NCI-H524 (cell line): ENCODE results near the gene ATG13.

Source experiments
- DNase-seq, 2 experiments: peaks; one replicate each; lab custom pipeline; 2025; lab: John Stamatoyannopoulos, UW

The ATG13 gene

DNA sequence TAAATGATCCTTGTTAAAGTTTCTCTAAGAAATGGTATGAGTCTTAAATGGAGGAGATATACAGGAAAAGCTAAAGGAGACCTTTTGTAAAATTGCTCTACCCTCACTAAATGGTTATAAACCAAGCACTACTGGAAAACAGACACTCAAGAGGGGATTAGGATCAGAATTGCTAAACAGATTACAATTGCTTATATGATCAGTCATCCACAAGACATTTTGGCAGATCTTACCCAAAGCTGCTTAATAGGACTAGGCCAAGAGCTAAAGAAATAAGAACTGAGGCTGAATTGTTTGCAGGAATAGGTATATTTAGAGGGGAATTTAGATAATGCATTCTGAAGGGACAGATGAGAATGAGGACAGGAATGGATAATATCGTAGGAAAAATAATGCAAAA lies 9.8 kb upstream of the ATG13 start:
- peak in 1 of 2 experiments; percentile 71 for DNase-seq

DNA sequence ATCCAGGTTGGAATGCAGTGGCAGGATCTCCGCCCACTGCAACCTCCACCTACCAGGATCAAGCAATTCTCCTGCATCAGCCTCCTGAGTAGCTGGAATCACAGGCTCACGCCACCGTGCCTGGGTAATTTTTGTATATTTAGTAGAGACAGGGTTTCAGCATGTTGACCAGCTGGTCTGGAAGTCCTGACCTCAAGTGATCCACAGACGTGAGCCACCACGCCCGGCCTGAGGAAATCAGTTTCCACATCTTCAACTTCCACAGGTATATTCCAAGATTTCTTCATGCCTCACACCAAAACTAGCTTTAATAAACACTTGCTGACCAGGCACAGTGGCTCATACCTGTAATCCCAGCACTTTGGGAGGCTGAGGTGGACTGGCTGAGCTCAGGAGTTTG lies 8.0 kb upstream of the ATG13 start:
- no peak for DNase-seq

DNA sequence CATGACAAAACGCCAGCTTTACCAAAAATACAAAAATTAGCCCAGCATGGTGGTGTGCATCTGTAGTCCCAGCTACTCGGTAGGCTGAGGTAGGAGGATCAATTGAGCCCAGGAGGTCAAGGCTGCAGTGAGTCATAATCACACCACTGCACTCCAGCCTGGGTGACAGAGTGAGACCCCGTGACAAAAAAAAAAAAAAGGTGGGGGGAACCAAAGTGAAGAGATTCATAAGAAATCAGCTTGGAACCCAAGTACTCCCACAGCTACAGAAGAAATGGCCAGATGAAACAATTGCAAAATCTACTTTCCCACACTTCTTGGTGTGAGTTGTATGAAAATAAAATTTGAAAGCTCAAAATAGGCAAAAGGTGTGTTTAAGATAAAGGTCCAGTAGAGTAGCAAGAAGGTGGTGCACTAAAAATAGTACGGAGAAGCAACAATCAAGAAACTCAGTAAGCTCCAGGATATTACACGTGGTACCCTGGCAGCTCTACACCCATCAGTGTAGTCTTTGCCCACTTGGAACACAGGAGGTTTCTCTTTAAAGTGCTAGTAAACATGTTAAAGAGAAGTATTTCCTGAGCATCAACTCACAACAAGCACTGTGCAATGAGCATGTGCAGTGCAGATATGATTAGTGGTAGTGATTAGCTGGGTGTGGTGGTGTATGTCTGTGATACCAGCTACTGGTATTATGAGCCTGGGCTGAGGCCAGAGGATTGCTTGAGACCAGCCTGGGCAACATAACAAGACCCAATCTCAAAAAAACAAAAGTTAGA lies 5.6 kb upstream of the ATG13 start:
- DNase-seq: no peak

DNA sequence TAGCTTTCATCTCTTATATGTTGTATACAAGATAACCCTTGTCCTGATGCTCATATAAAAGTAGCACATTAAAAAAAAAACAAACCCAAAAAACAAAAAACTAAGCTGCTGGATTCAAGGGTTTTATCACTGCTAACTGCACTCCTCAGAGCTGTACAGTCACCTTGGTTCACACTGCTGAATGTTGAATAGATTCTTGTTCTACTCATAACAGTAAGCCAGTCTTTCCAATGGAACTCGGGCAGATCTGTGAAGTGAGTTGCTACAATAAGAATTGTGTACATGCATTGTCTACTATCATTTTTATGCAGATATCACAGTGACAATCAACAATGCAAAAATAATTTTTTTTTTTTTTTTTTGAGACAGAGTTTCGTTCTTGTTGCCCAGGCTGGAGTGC lies 5.0 kb upstream of the ATG13 start:
- DNase-seq: no peak

DNA sequence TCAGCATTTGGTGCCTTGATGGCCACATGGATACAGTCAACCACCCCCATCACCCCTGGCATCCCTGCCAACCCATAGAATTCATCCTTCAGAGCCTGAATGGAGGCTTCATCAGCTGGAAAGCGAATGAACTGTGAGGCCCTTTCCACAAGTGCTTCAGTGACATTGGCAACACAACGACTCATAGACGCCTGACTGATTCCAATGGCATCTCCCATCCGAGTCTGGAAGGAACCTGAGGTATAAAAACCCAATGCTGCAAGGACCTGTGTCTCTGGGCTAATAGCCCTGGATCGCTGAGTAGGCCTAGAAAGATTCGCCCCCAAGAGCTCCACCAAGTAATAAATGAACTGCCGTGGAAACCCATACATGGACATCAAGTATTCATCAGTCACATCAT lies 1.6 kb upstream of the ATG13 start:
- no peak for DNase-seq

DNA sequence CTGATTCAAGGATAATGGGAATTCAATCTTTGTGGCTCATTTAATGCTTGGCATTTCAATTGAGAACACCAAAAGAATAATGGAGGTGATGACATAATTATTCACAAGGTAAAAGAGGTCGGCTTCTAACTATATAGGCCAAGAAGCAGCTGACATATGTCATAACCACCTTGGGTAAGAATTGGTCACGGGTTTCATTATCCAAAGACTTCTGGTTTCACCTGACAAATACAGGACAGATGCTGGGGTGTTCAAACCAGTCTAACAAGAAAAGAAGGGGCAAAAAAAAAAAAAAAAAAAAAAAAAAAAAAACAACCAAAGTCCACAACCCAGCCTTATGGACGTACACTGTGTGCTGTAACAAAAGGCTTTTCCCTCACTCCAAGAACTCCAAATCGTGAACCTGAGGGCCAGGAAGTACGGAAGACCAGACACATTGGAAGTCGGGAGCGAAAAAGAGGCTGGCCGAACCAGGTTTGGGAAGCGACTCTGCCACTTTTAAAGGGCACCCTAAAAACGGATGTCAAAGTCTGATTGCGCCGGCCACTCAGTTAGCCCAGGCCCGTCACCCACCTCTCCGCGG lies 711 bp upstream of the ATG13 start:
- DNase-seq: no peak

DNA sequence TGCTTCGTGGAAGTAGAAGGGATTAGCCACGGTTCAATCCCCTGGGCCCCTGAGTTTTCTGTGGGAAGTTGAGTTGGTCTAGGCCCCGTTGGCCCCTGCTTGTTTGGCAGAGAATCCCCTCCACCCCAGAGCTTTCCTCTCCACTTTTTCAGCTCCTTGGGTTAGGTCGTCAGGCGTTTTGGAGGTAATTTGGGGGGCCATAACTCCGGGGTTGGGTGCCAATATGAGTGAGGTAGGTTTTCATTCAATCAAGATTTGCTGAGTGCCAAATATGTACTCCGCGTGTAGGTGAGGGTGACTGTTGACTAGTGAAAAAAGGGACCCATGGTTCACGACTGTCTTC lies 590 bp downstream of the ATG13 start:
- no peak for DNase-seq

DNA sequence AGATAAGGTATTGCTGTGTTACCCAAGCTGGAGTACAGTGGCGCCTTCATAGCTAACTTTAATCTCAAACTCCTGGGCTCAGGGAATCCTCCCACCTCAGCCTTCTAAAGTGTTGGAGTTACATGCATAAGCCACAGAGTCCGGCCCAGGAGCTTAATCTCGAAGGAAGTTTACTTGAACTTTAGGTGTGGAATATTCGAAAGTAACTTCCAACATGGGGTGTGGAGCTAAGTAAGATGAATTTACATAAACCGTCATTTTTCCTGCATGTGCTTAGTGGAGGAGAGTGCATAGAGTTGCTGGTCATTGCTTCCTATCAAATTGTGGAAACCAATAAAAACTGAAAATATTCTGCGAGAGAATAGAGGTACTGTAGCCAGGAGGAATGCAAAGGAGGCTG lies 1.5 kb downstream of the ATG13 start:
- DNase-seq: no peak

DNA sequence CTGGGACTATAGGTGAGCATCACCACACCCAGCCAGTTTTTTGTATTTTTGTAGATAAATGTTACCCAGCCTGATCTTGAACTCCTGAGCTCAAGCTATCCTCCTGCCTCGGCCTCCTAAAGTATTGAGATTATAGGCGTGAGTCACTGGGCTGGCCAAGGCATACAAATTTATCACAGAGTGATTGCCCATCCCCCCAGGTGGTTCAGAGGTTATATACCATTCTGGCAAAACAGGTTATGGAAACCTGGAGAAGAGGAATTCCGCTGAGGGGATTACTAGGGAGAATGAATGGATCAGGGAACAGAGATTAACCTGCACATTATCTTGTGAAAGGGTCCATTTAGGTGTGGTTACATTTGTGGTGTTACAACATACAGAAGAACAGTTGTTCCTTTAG lies 8.1 kb downstream of the ATG13 start:
- DNase-seq: no peak

DNA sequence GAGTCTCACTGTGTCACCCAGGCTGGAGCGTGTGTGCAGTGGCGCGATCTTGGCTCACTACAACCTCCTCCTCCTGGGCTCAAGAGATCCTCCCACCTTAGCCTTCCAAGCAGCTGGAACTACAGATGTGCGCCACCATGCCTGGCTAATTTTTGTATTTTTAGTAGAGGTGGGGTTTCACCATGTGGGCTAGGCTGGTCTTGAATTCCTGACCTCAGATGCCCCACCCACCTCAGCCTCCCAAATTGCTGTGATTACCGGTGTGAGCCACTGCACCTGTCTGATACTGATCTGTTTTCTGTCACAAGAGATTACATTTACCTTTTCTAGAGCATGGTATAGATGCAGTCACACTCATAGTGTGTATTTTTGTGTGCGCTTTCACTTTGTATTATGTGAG lies 11.6 kb downstream of the ATG13 start:
- no peak for DNase-seq

DNA sequence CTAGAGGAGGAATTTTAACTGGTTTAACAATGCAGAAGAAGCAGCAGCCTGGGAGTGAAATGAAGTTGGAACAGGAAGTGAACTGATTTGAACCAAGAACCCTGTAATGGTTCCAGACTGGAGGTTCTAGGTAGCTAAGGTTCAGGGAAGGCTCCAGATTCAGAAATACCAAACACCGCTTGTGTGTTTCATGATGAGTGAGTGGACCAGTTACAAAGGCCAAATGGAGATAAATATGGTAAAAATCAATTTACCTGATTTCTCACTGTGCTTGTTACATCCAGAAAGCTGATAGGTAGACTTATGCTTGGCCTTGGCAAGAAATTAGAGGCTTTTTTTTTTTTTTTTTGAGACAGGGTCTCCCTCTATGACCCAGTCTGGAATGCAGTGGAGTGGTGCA lies 12.9 kb downstream of the ATG13 start:
- no peak for DNase-seq

DNA sequence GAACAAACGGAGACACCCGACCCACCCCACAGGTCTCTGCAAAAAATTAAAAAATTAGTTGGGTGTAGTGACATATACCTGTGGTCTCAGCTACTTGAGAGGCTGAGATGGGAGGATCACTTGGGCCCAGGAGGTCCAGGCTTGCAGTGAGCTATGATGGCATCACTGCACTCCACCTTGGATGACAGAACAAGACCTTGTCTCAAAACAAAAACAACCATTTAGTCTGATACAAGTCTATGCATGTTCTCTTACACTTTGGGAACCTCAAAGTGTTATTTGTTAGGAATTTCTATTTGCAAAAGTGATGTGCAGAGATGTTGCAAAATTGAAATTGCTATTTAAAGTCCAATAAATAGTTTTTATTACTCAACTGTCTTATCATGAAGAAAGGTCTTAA lies 14.3 kb downstream of the ATG13 start:
- DNase-seq: no peak

DNA sequence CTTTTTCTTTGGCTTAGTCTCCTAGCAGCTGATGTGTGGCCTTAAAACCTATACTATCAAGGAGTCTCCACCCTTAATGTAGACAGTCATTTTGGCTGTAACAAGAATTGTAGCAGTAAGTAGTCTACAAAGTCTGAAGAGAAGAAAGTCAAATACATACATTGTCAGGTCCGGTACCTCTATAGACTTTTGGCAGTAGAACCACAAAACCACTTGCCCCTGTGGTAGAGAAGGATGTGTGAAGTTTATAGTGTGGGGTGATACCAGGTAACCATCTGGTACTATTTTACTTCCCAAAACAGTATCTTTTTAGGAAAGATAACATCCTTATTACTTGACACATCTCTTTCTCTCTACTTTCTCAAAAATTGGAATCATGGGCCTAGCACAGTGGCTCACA lies 15.1 kb downstream of the ATG13 start:
- DNase-seq: no peak

DNA sequence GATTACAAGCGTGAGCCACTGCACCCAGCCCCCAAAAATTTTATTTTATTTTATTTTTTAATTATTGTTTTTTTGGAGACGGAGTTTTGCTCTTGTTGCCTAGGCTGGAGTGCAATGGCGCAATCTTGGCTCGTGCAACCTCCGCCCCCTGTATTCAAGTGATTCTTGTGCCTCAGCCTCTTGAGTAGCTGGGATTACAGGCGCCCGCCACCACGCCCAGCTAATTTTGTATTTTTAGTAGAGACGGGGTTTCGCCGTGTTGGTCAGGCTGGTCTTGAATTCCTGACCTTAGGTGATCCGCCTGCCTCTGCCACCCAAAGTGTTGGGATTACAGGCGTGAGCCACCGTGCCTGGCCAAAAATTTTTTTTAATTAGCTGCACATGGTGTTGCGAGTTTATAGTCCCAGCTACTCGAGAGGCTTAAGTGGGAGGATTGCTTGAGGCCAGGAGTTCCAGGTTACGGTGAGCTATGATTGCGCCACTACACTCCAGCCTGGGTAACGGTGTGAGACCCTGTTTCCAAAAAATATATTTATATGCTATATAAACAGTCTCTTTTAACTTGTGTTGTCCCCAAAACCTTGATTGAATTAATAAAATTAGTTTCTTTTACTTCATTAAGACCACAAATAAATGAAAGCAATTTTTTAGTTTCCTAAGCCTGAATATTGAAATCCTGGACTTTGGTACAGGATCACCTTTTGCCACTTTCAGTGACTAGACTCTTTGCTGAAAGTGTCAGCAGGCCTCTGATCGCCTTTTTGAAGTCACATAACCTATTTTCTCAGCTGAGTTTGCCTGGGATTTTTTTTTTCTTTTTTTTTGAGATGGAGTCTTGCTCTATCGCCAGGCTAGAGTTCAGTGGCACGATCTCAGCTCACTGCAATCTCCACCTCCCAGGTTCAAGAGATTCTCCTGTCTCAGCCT lies 16.2 kb downstream of the ATG13 start:
- no peak for DNase-seq

DNA sequence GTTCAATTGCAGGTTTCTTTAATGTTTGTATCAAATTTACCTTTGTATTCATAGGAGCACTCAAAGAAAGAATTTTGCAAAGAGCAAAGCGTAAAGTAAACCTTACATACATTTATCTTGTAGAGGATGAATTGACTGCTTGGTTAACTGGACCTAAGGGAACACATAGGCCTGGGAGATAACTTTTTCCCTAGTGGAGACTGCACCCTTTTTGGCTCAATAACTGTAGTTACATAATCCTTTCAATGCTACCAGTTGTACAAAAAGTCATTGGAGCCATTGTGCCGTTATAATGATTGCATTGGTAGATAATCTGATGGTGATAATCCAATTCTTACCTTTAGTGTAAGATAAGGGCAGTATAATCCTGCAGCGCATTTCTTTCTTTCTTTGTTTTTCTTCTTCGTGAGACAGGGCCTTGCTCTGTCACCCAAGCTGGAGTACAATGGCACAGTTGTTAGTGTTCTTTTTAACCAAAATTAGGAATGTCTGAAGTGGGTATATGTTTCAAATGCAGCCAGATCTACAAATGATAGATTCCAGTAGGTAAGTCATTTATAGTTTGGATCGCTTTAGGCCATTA lies 18.3 kb downstream of the ATG13 start:
- no peak for DNase-seq

DNA sequence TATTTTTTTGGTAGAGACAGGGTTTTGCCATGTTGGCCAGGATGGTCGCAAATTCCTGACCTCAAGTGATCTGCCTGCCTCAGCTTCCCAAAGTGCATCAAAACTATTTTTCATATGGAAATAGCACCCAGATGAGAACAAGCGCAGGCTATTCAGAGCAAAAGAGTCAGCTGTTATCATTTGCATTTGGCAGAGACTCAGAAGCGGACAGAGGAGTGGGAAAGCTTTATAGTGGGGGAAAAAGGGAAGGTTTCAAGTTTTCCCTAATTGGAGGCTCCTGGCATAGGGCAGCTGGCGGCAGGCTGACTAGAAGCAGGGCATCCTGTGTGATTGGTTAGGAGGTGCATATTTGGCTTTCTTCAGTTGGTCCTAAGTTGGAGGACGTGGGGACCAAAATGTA lies 20.2 kb downstream of the ATG13 start:
- no peak for DNase-seq

DNA sequence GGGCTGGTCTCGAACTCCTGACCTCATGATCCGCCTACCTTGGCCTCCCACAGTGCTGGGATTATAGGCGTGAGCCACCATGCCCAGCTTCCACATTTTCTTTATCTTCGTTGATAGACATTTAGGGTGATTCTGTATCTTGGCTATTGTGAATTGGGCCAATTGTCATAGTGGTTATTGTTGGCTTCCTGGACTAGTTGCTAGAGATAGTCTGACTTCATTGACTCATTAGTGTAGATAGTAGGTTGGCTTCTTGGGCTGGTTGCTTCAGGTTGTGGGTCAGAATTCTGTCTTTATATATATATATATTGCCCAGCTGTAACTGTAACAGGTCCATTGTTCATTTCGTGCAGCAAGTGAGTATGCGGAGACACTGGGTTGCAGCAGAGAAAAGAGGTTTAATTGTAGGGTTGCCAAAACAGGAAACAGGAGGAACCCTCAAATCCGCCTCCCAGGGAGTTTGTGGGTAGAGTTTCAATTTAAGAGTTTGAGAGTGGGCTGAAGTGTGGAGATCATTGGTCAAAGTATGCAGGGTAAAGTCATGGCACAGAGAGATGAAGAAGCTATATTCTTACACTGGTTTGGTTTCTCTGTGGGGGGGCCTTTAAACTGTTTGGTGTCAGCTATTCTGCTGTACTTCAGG lies 22.0 kb downstream of the ATG13 start:
- DNase-seq: no peak

DNA sequence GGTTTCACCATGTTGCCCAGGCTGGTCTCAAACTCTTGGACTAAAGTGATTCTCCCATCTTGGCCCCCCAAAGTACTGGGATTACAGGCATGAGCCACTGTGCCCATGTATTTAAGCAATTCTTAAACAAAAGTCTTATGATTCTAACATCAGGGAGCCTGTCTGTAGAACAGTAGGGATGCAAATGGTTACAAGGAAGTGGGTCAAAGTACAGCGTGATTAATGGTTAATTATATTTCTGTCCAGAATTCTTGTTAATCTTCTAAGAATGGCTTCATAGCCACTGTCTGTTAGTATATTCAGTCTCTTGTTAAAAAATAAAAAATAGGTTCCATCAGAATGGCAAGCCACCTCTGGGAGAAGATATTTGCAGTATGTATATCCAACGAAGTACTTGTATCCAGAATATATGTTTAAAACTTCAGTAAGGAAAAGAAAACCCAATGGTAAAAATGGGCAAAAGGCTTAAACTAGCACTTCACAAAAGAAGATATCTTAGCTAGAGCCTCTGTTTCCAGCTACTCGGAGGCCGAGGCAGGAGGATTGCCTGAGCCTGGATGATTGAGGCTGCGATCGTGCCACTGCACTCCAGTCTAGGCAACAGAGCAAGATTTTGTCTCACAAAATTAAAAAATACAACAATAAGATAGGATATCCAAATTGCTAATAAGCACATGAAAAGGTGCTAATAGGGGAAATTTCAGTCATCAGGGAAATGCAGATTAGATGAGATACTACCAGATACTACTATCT lies 22.9 kb downstream of the ATG13 start:
- no peak for DNase-seq

DNA sequence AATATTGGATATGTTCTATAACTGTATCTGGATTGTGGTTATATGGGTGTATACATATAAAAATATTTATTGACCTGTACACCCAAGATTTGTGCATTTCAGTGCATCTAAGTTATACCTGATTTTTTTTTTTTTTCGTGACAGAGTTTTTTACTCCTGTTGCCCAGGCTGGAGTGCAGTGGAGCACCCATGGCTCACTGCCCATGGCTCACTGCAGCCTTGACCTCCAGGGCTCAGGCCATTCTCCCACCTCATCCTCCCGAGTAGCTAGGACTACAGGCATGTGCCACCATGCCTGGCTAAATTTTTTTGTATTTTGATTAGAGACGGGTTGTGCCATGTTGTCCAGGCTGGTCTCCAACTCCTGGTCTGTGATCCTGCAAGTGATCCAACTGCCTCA lies 24.3 kb downstream of the ATG13 start:
- DNase-seq: no peak

DNA sequence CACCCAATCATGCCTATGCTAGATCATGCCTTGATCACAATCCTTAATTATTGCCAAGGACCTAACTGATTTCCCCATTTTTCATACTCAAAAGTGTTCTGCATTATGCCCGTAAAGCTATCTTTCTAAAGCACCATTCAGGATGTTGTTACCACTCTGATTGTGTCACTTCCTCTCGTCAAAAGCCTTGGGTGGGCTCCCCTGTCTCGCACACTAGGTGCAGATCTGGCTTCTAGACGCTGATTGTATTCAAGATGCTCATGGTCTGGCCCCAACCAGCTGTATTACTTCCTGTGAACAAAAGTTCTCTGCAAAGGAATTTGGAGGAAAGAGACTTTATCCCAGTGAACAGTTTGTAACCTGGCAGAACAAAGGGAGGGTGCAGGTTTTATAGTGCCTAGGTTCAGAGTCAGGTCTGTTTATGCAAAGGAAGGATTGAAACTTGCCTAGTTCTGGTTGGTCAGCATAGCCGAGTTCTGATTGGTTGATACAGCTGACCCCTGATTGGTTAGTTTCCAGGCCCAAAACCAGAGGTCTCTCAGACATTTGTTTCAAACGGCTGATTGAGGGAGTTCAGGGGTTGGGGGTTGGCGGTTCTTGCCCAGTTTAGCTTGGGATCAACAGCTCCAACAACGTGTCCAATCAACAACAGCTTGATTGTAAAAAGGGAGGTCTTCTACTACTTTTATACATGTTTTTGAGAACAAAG lies 25.4 kb downstream of the ATG13 start:
- no peak for DNase-seq

DNA sequence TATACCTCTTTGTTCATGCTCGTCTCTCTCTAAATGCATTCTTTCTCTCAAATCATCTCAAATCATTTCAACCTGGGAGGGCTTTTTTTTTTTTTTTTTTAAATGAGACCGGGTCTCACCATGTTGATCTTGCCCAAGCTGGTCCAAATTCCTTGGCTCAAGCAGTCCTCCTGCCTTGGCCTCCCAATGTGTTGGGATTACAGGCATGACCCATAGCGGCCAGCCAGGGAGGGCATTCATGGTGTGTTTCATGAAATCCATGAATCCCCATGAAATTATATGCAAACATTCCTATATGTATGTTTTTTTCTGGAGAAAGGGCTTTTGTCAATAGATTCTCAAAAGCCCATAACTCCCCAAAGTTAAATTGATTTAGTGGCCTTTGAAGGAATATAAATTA lies 26.2 kb downstream of the ATG13 start:
- no peak for DNase-seq
